Measurements from ENCODE around the gene IL11RA.

DNA sequence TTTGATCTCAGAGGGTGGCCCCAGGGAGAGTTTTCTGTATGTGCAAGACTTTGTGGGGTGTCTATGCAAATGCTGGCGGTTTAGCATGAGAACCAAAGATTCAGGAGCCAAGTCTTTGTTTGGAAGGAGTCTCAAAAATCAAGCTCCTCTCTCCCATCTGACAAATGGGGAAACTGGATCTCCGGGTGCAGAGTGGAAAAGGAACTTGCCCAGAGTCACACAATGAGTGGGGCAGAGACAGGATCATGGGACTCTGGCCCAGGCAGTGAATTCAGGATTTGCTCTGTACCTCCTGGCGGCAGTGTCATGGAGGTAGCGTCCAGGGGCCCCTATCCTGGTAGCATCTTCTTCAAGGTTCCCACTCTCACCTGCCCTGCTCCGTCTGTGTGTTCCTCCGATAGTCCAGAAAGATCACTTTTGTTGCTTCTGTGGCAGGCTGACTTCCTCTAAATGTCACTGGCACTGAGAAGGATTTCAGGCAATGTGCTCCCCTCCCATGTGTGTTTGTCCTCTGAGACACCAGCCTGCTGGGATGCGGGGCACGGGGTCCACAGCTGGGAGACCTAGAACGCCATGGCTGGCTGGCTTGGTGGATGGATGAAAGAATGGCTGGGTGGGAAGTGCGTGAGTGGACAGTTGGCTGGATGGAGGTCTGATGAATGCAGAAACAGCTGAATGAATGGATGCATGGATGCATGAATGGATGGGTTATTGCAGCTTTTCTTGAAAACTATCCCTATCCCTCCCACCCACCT lies 35.5 kb downstream of the IL11RA start:
- no peak for TF ChIP-seq EZH2 (IDR thresholded peaks at IDR 0.05; ENCODE audit: insufficient read depth, poor library complexity, severe bottlenecking)
- no peak for TF ChIP-seq EZH2phosphoT487 (IDR thresholded peaks at IDR 0.05; ENCODE audit: insufficient read depth, low read depth)
